ENCODE results near the gene INHBE. TPM values are rescaled to one million over a fixed set of nuclear protein-coding genes. Genes with fewer than 3 reads are reported as not detected.

INHBE gene
- total and polyA plus RNA-seq, 2 experiments from 2014 or later = 5.6 to 29.0 TPM

DNA sequence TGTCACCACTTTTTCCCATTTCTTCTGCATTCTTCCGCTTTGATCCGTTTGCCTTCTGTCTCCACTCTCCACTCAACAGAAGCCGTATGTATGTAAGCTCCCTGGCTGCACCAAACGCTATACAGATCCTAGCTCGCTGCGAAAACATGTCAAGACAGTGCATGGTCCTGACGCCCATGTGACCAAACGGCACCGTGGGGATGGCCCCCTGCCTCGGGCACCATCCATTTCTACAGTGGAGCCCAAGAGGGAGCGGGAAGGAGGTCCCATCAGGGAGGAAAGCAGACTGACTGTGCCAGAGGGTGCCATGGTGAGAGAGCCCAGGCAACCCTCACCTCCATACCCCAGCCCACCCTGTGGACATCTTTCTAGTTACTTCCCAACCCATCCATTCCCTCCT lies 12.8 kb downstream of the INHBE start:
- Histone ChIP-seq H3K36me3 (ENCODE audit: insufficient read depth) (no peaks in the 10 kb centered on the region), H3K27me3 (ENCODE audit: insufficient read depth) (peaks cover 11% of the 10 kb centered on the region), H3F3A (replicated peaks; ENCODE audit: low read depth) (0 out of 2 replicates have a peak, but pooled peaks cover 3% of the 10 kb centered on the region), H2AFZ (no peak overlapping the region), H4K20me1 (replicated peaks; ENCODE audit: insufficient read depth) (no peaks in the 10 kb centered on the region; the same call in 1 of the 2 replicates), H3K4me1 (ENCODE audit: insufficient read depth) (peaks cover 4% of the 10 kb centered on the region), H3K9me2 (ENCODE audit: insufficient read depth) (no peaks in the 10 kb centered on the region), H3K79me2 (replicated peaks; ENCODE audit: insufficient read depth) (no peaks in the 10 kb centered on the region), H3K4me3 (no peak overlapping the region), H3K4me2 (no peak overlapping the region), H3K27ac (ENCODE audit: low read depth) (no peak overlapping the region)
- peaks cover 25% of the 10 kb centered on the region for H3K27me3 Mint-ChIP-seq (ENCODE audit: insufficient read depth, low read depth, poor library complexity)
- no peak for ATAC-seq
- peaks cover 8% of the 10 kb centered on the region for H3K4me1 Mint-ChIP-seq
- no peak overlapping the region; the same call in 2 of the 3 replicates for H3K4me3 Mint-ChIP-seq
- no peak for DNase-seq (ENCODE audit: low spot score)
- no peak overlapping the region for H3K27ac Mint-ChIP-seq
- TF ChIP-seq ZNF114 (CRISPR knock-in tag; IDR thresholded peaks at IDR 0.05) (no peak), EZH2phosphoT487 (IDR thresholded peaks at IDR 0.05; ENCODE audit: unreplicated experiment) (no peak), JUNB (IDR thresholded peaks at IDR 0.05; ENCODE audit: unreplicated experiment) (no peak), EZH2 (IDR thresholded peaks at IDR 0.05; ENCODE audit: low read depth, unreplicated experiment) (no peak)
- TF ChIP-seq, protein P1, sequence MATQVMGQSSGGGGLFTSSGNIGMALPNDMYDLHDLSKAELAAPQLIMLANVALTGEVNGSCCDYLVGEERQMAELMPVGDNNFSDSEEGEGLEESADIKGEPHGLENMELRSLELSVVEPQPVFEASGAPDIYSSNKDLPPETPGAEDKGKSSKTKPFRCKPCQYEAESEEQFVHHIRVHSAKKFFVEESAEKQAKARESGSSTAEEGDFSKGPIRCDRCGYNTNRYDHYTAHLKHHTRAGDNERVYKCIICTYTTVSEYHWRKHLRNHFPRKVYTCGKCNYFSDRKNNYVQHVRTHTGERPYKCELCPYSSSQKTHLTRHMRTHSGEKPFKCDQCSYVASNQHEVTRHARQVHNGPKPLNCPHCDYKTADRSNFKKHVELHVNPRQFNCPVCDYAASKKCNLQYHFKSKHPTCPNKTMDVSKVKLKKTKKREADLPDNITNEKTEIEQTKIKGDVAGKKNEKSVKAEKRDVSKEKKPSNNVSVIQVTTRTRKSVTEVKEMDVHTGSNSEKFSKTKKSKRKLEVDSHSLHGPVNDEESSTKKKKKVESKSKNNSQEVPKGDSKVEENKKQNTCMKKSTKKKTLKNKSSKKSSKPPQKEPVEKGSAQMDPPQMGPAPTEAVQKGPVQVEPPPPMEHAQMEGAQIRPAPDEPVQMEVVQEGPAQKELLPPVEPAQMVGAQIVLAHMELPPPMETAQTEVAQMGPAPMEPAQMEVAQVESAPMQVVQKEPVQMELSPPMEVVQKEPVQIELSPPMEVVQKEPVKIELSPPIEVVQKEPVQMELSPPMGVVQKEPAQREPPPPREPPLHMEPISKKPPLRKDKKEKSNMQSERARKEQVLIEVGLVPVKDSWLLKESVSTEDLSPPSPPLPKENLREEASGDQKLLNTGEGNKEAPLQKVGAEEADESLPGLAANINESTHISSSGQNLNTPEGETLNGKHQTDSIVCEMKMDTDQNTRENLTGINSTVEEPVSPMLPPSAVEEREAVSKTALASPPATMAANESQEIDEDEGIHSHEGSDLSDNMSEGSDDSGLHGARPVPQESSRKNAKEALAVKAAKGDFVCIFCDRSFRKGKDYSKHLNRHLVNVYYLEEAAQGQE (IDR thresholded peaks at IDR 0.05; ENCODE audit: unreplicated experiment) = no peak
- TF ChIP-seq, protein P2, sequence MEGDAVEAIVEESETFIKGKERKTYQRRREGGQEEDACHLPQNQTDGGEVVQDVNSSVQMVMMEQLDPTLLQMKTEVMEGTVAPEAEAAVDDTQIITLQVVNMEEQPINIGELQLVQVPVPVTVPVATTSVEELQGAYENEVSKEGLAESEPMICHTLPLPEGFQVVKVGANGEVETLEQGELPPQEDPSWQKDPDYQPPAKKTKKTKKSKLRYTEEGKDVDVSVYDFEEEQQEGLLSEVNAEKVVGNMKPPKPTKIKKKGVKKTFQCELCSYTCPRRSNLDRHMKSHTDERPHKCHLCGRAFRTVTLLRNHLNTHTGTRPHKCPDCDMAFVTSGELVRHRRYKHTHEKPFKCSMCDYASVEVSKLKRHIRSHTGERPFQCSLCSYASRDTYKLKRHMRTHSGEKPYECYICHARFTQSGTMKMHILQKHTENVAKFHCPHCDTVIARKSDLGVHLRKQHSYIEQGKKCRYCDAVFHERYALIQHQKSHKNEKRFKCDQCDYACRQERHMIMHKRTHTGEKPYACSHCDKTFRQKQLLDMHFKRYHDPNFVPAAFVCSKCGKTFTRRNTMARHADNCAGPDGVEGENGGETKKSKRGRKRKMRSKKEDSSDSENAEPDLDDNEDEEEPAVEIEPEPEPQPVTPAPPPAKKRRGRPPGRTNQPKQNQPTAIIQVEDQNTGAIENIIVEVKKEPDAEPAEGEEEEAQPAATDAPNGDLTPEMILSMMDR (conservative IDR thresholded peaks at IDR 0.05; ENCODE audit: low read depth in 2 of 2) = no peak
- H3K9me3 Mint-ChIP-seq = no peaks in the 10 kb centered on the region; the same call in 2 of the 3 replicates
- peaks cover 13% of the 10 kb centered on the region; the same call in 2 of the 3 replicates for H3K36me3 Mint-ChIP-seq (ENCODE audit: low read depth)

DNA sequence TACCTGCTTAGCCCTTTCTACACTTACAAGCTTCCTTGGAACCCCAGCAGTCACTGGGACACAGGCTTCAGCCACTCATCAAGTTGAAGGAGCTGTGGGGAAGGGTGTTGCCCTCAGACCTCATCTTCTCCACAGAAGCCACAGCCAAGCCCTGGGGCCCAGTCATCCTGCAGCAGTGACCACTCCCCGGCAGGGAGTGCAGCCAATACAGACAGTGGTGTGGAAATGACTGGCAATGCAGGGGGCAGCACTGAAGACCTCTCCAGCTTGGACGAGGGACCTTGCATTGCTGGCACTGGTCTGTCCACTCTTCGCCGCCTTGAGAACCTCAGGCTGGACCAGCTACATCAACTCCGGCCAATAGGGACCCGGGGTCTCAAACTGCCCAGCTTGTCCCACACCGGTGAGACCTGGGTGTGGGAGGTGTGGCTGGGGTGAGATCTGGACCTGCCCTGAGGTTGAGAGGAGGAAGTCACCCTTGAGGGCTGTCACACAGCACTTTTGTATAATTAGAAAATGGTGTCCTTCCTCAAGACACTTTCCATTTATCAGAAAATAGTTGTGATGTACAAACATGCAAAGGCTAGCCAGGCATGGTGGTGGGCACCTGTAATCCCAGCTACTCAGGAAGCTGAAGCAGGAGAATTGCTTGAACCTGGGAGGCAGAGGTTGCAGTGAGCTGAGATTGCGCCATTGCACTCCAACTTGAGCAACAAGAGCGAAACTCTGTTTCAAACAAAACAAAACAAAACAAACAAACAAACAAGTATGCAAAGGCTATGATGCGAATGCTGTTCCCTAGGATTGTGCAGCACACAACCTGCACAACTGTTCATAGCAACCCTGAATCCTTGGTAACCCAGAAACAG lies 14.4 kb downstream of the INHBE start:
- Mint-ChIP-seq H3K27ac (no peak overlapping the region), H3K9me3 (no peaks in the 10 kb centered on the region; the same call in 2 of the 3 replicates), H3K27me3 (ENCODE audit: insufficient read depth, low read depth, poor library complexity) (peaks cover 29% of the 10 kb centered on the region), H3K36me3 (ENCODE audit: low read depth) (peaks cover 18% of the 10 kb centered on the region; the same call in 2 of the 3 replicates), H3K4me1 (peaks cover 5% of the 10 kb centered on the region; the same call in 2 of the 3 replicates), H3K4me3 (no peak overlapping the region)
- peaks cover 28% of the 10 kb centered on the region for H3K27me3 ChIP-seq (ENCODE audit: insufficient read depth)
- H3F3A ChIP-seq (replicated peaks; ENCODE audit: low read depth) = no peaks in the 10 kb centered on the region
- H3K9me2 ChIP-seq (ENCODE audit: insufficient read depth) = no peaks in the 10 kb centered on the region
- no peak overlapping the region for H3K4me2 ChIP-seq
- no peaks in the 10 kb centered on the region for H3K36me3 ChIP-seq (ENCODE audit: insufficient read depth)
- no peak overlapping the region for H3K27ac ChIP-seq (ENCODE audit: low read depth)
- DNase-seq (ENCODE audit: low spot score) (no peak), ATAC-seq (no peak)
- H2AFZ ChIP-seq = no peak overlapping the region
- no peak overlapping the region for H3K4me3 ChIP-seq
- no peaks in the 10 kb centered on the region for H3K79me2 ChIP-seq (replicated peaks; ENCODE audit: insufficient read depth)
- H4K20me1 ChIP-seq (replicated peaks; ENCODE audit: insufficient read depth) = no peaks in the 10 kb centered on the region
- peaks cover 2% of the 10 kb centered on the region; the same call in 1 of the 2 replicates for H3K4me1 ChIP-seq (ENCODE audit: insufficient read depth)
- TF ChIP-seq ZNF331 (CRISPR knock-in tag; IDR thresholded peaks at IDR 0.05; ENCODE audit: low read depth) = no peak
- TF ChIP-seq, protein P3, sequence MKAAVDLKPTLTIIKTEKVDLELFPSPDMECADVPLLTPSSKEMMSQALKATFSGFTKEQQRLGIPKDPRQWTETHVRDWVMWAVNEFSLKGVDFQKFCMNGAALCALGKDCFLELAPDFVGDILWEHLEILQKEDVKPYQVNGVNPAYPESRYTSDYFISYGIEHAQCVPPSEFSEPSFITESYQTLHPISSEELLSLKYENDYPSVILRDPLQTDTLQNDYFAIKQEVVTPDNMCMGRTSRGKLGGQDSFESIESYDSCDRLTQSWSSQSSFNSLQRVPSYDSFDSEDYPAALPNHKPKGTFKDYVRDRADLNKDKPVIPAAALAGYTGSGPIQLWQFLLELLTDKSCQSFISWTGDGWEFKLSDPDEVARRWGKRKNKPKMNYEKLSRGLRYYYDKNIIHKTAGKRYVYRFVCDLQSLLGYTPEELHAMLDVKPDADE (IDR thresholded peaks at IDR 0.05) = no peak
